ENCODE data around the gene NEURL1B. TPM values are rescaled to one million over a fixed set of nuclear protein-coding genes. Genes with fewer than 3 reads are reported as not detected.

The NEURL1B gene
- total RNA-seq, 1 donor from 2014 or later, result 9.8 TPM

- H4K20me1 ChIP-seq (ENCODE audit: insufficient read depth, low read length), result no peaks in the 10 kb centered on the region
- H3K27ac Mint-ChIP-seq (ENCODE audit: unreplicated experiment), result no peak overlapping the region
- H3K27ac ChIP-seq (ENCODE audit: low read depth, low read length), result no peak overlapping the region
- H2AFZ ChIP-seq (ENCODE audit: low read depth, low read length), result peak overlapping the region; percentile 69
- TF ChIP-seq CTCF (IDR thresholded peaks at IDR 0.05; ENCODE audit: insufficient read depth, low read depth, low read length) (no peak), EZH2 (IDR thresholded peaks at IDR 0.05; ENCODE audit: insufficient read depth, low read length) (no peak)
- H3K4me3 Mint-ChIP-seq (ENCODE audit: unreplicated experiment), result no peak overlapping the region
- FAIRE-seq (no peak), DNase-seq (ENCODE audit: low read depth) (no peak)
- H3K9ac ChIP-seq (ENCODE audit: low read length), result no peak overlapping the region
- peaks cover 4% of the 10 kb centered on the region for H3K4me1 ChIP-seq (ENCODE audit: insufficient read depth, low read length)
- H3K9me3 ChIP-seq (ENCODE audit: insufficient read depth, low read depth, low read length), result no peaks in the 10 kb centered on the region
- peaks cover 19% of the 10 kb centered on the region for H3K9me3 Mint-ChIP-seq (ENCODE audit: unreplicated experiment)
- H3K4me3 ChIP-seq (ENCODE audit: insufficient read depth, low read depth, low read length), result no peak overlapping the region
- H3K79me2 ChIP-seq (ENCODE audit: insufficient read depth, low read length), result no peaks in the 10 kb centered on the region
- no peaks in the 10 kb centered on the region for H3K36me3 ChIP-seq (ENCODE audit: insufficient read depth, low read length)
- H3K27me3 ChIP-seq (ENCODE audit: insufficient read depth, low read length), result peaks cover 9% of the 10 kb centered on the region
- peaks cover 2% of the 10 kb centered on the region for H3K4me1 Mint-ChIP-seq (ENCODE audit: low read depth, unreplicated experiment)
- H3K4me2 ChIP-seq (ENCODE audit: low read length), result peak overlapping the region; percentile 55
- peaks cover 42% of the 10 kb centered on the region for H3K27me3 Mint-ChIP-seq (ENCODE audit: low read depth, unreplicated experiment)
- H3K36me3 Mint-ChIP-seq (ENCODE audit: low read depth, unreplicated experiment), result peaks cover 24% of the 10 kb centered on the region
Observed at GRCh38 chr5:172683264-172683644, 42.2 kb downstream of the NEURL1B start.

- no peak overlapping the region for H3K9ac ChIP-seq (ENCODE audit: low read length)
- no peak overlapping the region for H3K27ac ChIP-seq (ENCODE audit: low read depth, low read length)
- H3K27me3 ChIP-seq (ENCODE audit: insufficient read depth, low read length), result peaks cover 9% of the 10 kb centered on the region
- H3K9me3 Mint-ChIP-seq (ENCODE audit: unreplicated experiment), result peaks cover 19% of the 10 kb centered on the region
- TF ChIP-seq EZH2 (IDR thresholded peaks at IDR 0.05; ENCODE audit: insufficient read depth, low read length) (peak; percentile 48), CTCF (IDR thresholded peaks at IDR 0.05; ENCODE audit: insufficient read depth, low read depth, low read length) (no peak)
- no peak overlapping the region for H3K4me3 Mint-ChIP-seq (ENCODE audit: unreplicated experiment)
- peak overlapping the region; percentile 5 for H3K4me3 ChIP-seq (ENCODE audit: insufficient read depth, low read depth, low read length)
- peak overlapping the region; percentile 55 for H3K4me2 ChIP-seq (ENCODE audit: low read length)
- H3K36me3 ChIP-seq (ENCODE audit: insufficient read depth, low read length), result no peaks in the 10 kb centered on the region
- no peaks in the 10 kb centered on the region for H3K9me3 ChIP-seq (ENCODE audit: insufficient read depth, low read depth, low read length)
- no peaks in the 10 kb centered on the region for H3K79me2 ChIP-seq (ENCODE audit: insufficient read depth, low read length)
- DNase-seq (ENCODE audit: low read depth) (no peak), FAIRE-seq (no peak)
- H3K27me3 Mint-ChIP-seq (ENCODE audit: low read depth, unreplicated experiment), result peaks cover 40% of the 10 kb centered on the region
- H3K36me3 Mint-ChIP-seq (ENCODE audit: low read depth, unreplicated experiment), result peaks cover 26% of the 10 kb centered on the region
- H4K20me1 ChIP-seq (ENCODE audit: insufficient read depth, low read length), result no peaks in the 10 kb centered on the region
- peak overlapping the region; percentile 69 for H2AFZ ChIP-seq (ENCODE audit: low read depth, low read length)
- peaks cover 5% of the 10 kb centered on the region for H3K4me1 Mint-ChIP-seq (ENCODE audit: low read depth, unreplicated experiment)
- H3K27ac Mint-ChIP-seq (ENCODE audit: unreplicated experiment), result no peak overlapping the region
- H3K4me1 ChIP-seq (ENCODE audit: insufficient read depth, low read length), result peaks cover 4% of the 10 kb centered on the region
Observed at GRCh38 chr5:172683645-172684471, 42.8 kb downstream of the NEURL1B start.

- Histone ChIP-seq H3K79me2 (ENCODE audit: insufficient read depth, low read length) (no peaks in the 10 kb centered on the region), H3K27me3 (ENCODE audit: insufficient read depth, low read length) (peaks cover 9% of the 10 kb centered on the region), H3K4me2 (ENCODE audit: low read length) (no peak overlapping the region), H4K20me1 (ENCODE audit: insufficient read depth, low read length) (no peaks in the 10 kb centered on the region), H3K9ac (ENCODE audit: low read length) (no peak overlapping the region), H2AFZ (ENCODE audit: low read depth, low read length) (no peak overlapping the region), H3K9me3 (ENCODE audit: insufficient read depth, low read depth, low read length) (no peaks in the 10 kb centered on the region), H3K4me1 (ENCODE audit: insufficient read depth, low read length) (peaks cover 4% of the 10 kb centered on the region), H3K36me3 (ENCODE audit: insufficient read depth, low read length) (no peaks in the 10 kb centered on the region), H3K4me3 (ENCODE audit: insufficient read depth, low read depth, low read length) (no peak overlapping the region), H3K27ac (ENCODE audit: low read depth, low read length) (no peak overlapping the region)
- Mint-ChIP-seq H3K4me3 (ENCODE audit: unreplicated experiment) (no peak overlapping the region), H3K36me3 (ENCODE audit: low read depth, unreplicated experiment) (peaks cover 26% of the 10 kb centered on the region), H3K27me3 (ENCODE audit: low read depth, unreplicated experiment) (peaks cover 40% of the 10 kb centered on the region), H3K27ac (ENCODE audit: unreplicated experiment) (no peak overlapping the region), H3K9me3 (ENCODE audit: unreplicated experiment) (peaks cover 19% of the 10 kb centered on the region), H3K4me1 (ENCODE audit: low read depth, unreplicated experiment) (peaks cover 8% of the 10 kb centered on the region)
- FAIRE-seq (no peak), DNase-seq (ENCODE audit: low read depth) (no peak)
- TF ChIP-seq EZH2 (IDR thresholded peaks at IDR 0.05; ENCODE audit: insufficient read depth, low read length), result no peak
- TF ChIP-seq CTCF (IDR thresholded peaks at IDR 0.05; ENCODE audit: insufficient read depth, low read depth, low read length), result no peak
Observed at GRCh38 chr5:172685091-172685490, 44.0 kb downstream of the NEURL1B start.
